Tibial nerve (tissue), 4 donors: ENCODE measurements around the gene ACVR1B. TPM values are rescaled to one million over a fixed set of nuclear protein-coding genes. Genes with fewer than 3 reads are reported as not detected.

Experiments used
- DNase-seq, 2 donors: peaks; one replicate each; pipeline ENCODE4 v3.0.0-alpha.2; 2019; ENCODE audit warnings: low spot score in 2 of 2
- H3K27ac ChIP-seq, 4 donors: fragments of 200-600 bp; sonication (generic) in 3 of 4; one replicate each; pipeline ENCODE4 v1.5.1; 2017 to 2019; ENCODE audit warnings: mild to moderate bottlenecking in 1 of 4
- H3K27me3 ChIP-seq, 2 donors: fragments of 200-600 bp; sonication (generic) in 1 of 2; one replicate each; pipeline versions ENCODE4 v1.5.1 to v1.6.0; 2017 to 2019
- H3K36me3 ChIP-seq, 3 donors: fragments of 200-600 bp; sonication (generic); one replicate each; pipeline ENCODE4 v1.5.1; 2018 to 2019
- H3K4me1 ChIP-seq, 4 donors: fragments of 200-600 bp; sonication (generic) in 3 of 4; one replicate each; pipeline ENCODE4 v1.5.1; 2017 to 2019
- H3K4me3 ChIP-seq, 4 donors: fragments of 200-600 bp; sonication (generic) in 3 of 4; one replicate each; pipeline ENCODE4 v1.5.1; 2017 to 2019; ENCODE audit warnings: mild to moderate bottlenecking in 1 of 4, moderate library complexity in 1 of 4
- H3K9me3 ChIP-seq, 4 donors: fragments of 200-600 bp; sonication (generic) in 3 of 4; one replicate each; pipeline ENCODE4 v1.5.1; 2017 to 2019
- EP300 ChIP-seq, 2 donors: sonication (generic); formaldehyde crosslinking; IDR thresholded peaks; one replicate each; pipeline ENCODE4 v1.6.1; 2017; ENCODE audit warnings: antibody characterized with exemption in 2 of 2, mild to moderate bottlenecking in 1 of 2
- POLR2A ChIP-seq, 2 donors: fragments of 450-650 bp; IDR thresholded peaks; one replicate each; pipeline ENCODE4 v1.6.1; 2017; ENCODE audit warnings: antibody characterized with exemption in 2 of 2, mild to moderate bottlenecking in 2 of 2, moderate library complexity in 2 of 2
- WGBS, 2 donors: methylation state at CpG; one replicate each; pipeline ENCODE4 v1.1.5; 2018; 5-methylcytosine and 5-hydroxymethylcytosine counted together
- total RNA-seq, 4 donors: library from RNA; depleted of rRNA; stranded (reverse); fragments of >200 nt; gene quantifications; one replicate each; pipeline ENCODE4 v1.1.0, GENCODE V29; 2016
- TF ChIP-seq, protein P1 (sequence below), 5 experiments: fragments of 200-600 bp in 3 of 5; fragments of 450-650 bp in 2 of 5; sonication (generic) in 3 of 5; IDR thresholded peaks; one replicate each; pipeline ENCODE4 v1.5.1; 2016 to 2019; ENCODE audit warnings: antibody characterized with exemption in 5 of 5, mild to moderate bottlenecking in 3 of 5, moderate library complexity in 2 of 5

ACVR1B gene
- total RNA-seq, 4 donors from 2014 or later: 11.6 to 19.8 (median 17.1) TPM

GRCh38 chr12:51948066-51948465 is 3.4 kb upstream of the ACVR1B start:
- no peaks in the 10 kb centered on the region for H3K36me3 ChIP-seq
- peaks cover 0 to 12% (median 3%) of the 10 kb centered on the region in 4 donors for H3K9me3 ChIP-seq
- 88 to 91% methylated on average over 6 of the region's 6 CpGs for WGBS, 2 donors
- H3K27ac ChIP-seq: no peak overlapping the region
- H3K27me3 ChIP-seq: no peaks in the 10 kb centered on the region
- TF ChIP-seq, protein P1, sequence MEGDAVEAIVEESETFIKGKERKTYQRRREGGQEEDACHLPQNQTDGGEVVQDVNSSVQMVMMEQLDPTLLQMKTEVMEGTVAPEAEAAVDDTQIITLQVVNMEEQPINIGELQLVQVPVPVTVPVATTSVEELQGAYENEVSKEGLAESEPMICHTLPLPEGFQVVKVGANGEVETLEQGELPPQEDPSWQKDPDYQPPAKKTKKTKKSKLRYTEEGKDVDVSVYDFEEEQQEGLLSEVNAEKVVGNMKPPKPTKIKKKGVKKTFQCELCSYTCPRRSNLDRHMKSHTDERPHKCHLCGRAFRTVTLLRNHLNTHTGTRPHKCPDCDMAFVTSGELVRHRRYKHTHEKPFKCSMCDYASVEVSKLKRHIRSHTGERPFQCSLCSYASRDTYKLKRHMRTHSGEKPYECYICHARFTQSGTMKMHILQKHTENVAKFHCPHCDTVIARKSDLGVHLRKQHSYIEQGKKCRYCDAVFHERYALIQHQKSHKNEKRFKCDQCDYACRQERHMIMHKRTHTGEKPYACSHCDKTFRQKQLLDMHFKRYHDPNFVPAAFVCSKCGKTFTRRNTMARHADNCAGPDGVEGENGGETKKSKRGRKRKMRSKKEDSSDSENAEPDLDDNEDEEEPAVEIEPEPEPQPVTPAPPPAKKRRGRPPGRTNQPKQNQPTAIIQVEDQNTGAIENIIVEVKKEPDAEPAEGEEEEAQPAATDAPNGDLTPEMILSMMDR (IDR thresholded peaks at IDR 0.05): no peak
- TF ChIP-seq POLR2A (IDR thresholded peaks at IDR 0.05) (no peak), EP300 (IDR thresholded peaks at IDR 0.05) (no peak)
- no peak overlapping the region for H3K4me3 ChIP-seq
- peaks cover 0 to 16% (median 5%) of the 10 kb centered on the region in 4 donors for H3K4me1 ChIP-seq
- DNase-seq: no peak

DNA sequence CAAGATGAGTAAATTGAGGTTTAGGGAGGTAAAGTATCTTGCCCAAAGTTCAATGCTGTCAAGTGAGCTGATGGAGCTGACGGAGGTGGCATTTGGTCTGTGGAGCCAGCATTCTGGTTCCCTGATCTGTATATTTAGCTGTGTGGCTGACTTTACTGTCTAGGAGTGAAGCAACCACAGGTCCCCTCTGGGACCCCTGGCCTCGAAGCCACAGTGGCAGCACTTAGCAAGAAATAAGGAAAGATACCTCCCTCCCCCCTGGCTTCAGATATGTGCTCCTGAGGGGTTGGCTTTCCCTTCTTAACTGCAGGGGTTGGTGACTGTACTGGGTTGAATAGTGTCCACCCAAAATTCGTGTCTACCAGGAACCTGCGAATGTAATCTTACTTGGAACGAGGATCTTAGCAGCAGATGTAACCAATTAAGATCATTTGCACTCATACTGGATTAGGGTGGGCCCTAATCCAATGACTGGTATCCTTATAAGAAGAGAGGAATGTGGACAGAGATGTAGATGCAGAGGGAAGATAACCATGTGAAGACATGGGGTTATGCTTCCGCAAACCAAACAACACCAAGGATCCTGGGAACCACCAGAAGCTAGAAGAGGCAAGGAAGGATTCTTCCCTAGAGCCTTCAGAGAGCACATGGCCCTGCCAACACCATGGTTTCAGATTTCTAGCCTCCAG is 2.0 kb upstream of the ACVR1B start:
- Histone ChIP-seq H3K36me3 (no peaks in the 10 kb centered on the region), H3K27me3 (no peaks in the 10 kb centered on the region), H3K4me3 (no peak overlapping the region), H3K9me3 (peaks cover 0 to 6% (median 3%) of the 10 kb centered on the region in 4 donors), H3K4me1 (peaks cover 0 to 30% (median 15%) of the 10 kb centered on the region in 4 donors), H3K27ac (no peak overlapping the region)
- no peak for DNase-seq
- 70 to 78% methylated on average over 6 of the region's 6 CpGs for WGBS, 2 donors
- TF ChIP-seq EP300 (IDR thresholded peaks at IDR 0.05) (no peak), POLR2A (IDR thresholded peaks at IDR 0.05) (no peak)
- TF ChIP-seq, protein P1 (IDR thresholded peaks at IDR 0.05): no peak

- H3K27me3 ChIP-seq: no peaks in the 10 kb centered on the region
- peaks cover 0 to 40% (median 25%) of the 10 kb centered on the region in 4 donors for H3K4me1 ChIP-seq
- peak overlapping the region; percentile 34 to 100 (median 40) for H3K4me3 ChIP-seq
- peak overlapping the region; percentile 29 to 84 (median 53) for H3K27ac ChIP-seq
- H3K36me3 ChIP-seq: no peaks in the 10 kb centered on the region
- 0 to 1% methylated on average over 5 of the region's 5 CpGs for WGBS, 2 donors
- H3K9me3 ChIP-seq: no peaks in the 10 kb centered on the region
- no peak for DNase-seq
- TF ChIP-seq, protein P1 (IDR thresholded peaks at IDR 0.05): no peak
- no peak for TF ChIP-seq EP300 (IDR thresholded peaks at IDR 0.05)
These were observed 759 bp upstream of the ACVR1B start for GRCh38 chr12:51950682-51951198.

- 1 to 3% methylated on average over 20 to 31 of the region's 50 CpGs for WGBS, 2 donors
- TF ChIP-seq POLR2A (IDR thresholded peaks at IDR 0.05) (no peak), EP300 (IDR thresholded peaks at IDR 0.05) (peak in 1 of 2 donors; percentile 7)
These were observed 584 bp downstream of the ACVR1B start for GRCh38 chr12:51951843-51952722.

DNA sequence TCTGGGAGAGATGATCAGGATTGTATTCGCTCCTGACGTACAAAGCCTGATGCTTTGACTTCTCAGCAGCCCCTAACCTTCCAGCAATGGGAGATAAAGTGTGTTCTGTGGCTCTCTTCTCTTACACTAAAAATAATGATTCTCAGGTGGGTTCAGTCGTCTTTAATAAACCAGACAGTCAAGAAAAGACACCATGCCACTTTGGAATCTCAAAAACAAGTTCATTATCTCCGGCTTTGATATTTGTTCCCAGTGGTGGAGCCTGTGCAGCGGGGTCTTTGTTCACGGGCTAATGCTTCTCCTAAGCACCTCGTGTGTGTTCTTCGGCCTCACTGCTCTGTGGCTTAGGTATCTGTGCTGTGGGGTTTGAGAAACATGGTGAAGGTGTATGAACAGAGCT is 1.6 kb downstream of the ACVR1B start:
- H3K36me3 ChIP-seq: no peaks in the 10 kb centered on the region
- peaks cover 0 to 50% (median 25%) of the 10 kb centered on the region in 4 donors for H3K4me1 ChIP-seq
- no peaks in the 10 kb centered on the region for H3K9me3 ChIP-seq
- DNase-seq: no peak
- H3K27me3 ChIP-seq: no peaks in the 10 kb centered on the region
- H3K4me3 ChIP-seq: peak overlapping the region; percentile 13 to 100 (median 94)
- WGBS, 2 donors: 53 to 61% methylated on average over 8 of the region's 8 CpGs
- TF ChIP-seq EP300 (IDR thresholded peaks at IDR 0.05): no peak
- TF ChIP-seq, protein P1 (IDR thresholded peaks at IDR 0.05): no peak
- no peak for TF ChIP-seq POLR2A (IDR thresholded peaks at IDR 0.05)
- peak overlapping the region; percentile 87 to 97 (median 94) for H3K27ac ChIP-seq

More at GRCh38 chr12:51951843-51952722, 584 bp downstream of the ACVR1B start:
- Histone ChIP-seq H3K36me3 (no peaks in the 10 kb centered on the region), H3K27ac (peak overlapping the region; percentile 87 to 97 (median 94)), H3K27me3 (no peaks in the 10 kb centered on the region), H3K9me3 (no peaks in the 10 kb centered on the region), H3K4me3 (peak overlapping the region; percentile 88 to 100 (median 98)), H3K4me1 (peaks cover 0 to 44% (median 25%) of the 10 kb centered on the region in 4 donors)
- peak; percentile 23 to 25 for DNase-seq
